Glutamatergic neuron (in vitro differentiated cells): ENCODE measurements around the gene RUFY1. TPM values are rescaled to one million over a fixed set of nuclear protein-coding genes. Genes with fewer than 3 reads are reported as not detected.

Experiments used
- DNase-seq: peaks from one replicate; pipeline ENCODE4 v3.0.0; 2022
- H3K27ac Mint-ChIP-seq: one replicate; pipeline ENCODE4 v1.8.0; 2020; ENCODE audit warnings: mild to moderate bottlenecking, mixed read lengths, inconsistent platforms; ENCODE audit not compliant: unreplicated experiment
- H3K27me3 Mint-ChIP-seq: one replicate; pipeline ENCODE4 v1.8.0; 2020; ENCODE audit warnings: mild to moderate bottlenecking, moderate library complexity, mixed read lengths, inconsistent platforms; ENCODE audit not compliant: unreplicated experiment
- H3K36me3 Mint-ChIP-seq: one replicate; pipeline ENCODE4 v1.8.0; 2020; ENCODE audit warnings: mild to moderate bottlenecking, mixed read lengths, inconsistent platforms; ENCODE audit not compliant: unreplicated experiment
- H3K4me1 Mint-ChIP-seq: one replicate; pipeline ENCODE4 v1.8.0; 2020; ENCODE audit warnings: mild to moderate bottlenecking, low read depth, mixed read lengths, inconsistent platforms; ENCODE audit not compliant: unreplicated experiment
- H3K4me3 Mint-ChIP-seq: one replicate; pipeline ENCODE4 v1.8.0; 2020; ENCODE audit warnings: mild to moderate bottlenecking, mixed read lengths, inconsistent platforms; ENCODE audit not compliant: unreplicated experiment
- H3K9me3 Mint-ChIP-seq: one replicate; pipeline ENCODE4 v1.8.0; 2020; ENCODE audit warnings: mild to moderate bottlenecking, moderate library complexity, mixed read lengths, inconsistent platforms; ENCODE audit not compliant: unreplicated experiment
- CTCF ChIP-seq: fragments of 200-600 bp; sonication (generic); IDR thresholded peaks from one replicate; pipeline ENCODE4 v1.5.0; 2021; ENCODE audit not compliant: partially characterized antibody, unreplicated experiment
- total RNA-seq: library from RNA; stranded (reverse); fragmentation: NEBNext Ultra II Directional; extraction: Animal tissue kit (Norgen Biotek cat#: 25700); gene quantifications from one replicate; pipeline ENCODE4 v1.2.1, GENCODE V29; 2021; ENCODE audit not compliant: unreplicated experiment

The RUFY1 gene
- total RNA-seq, 1 donor from 2014 or later, result 30.4 TPM

- no peak for DNase-seq
- Mint-ChIP-seq H3K4me3 (no peak overlapping the region), H3K36me3 (peaks cover 7% of the 10 kb centered on the region), H3K27me3 (peaks cover 16% of the 10 kb centered on the region), H3K27ac (no peak overlapping the region), H3K4me1 (peaks cover 32% of the 10 kb centered on the region), H3K9me3 (peaks cover 22% of the 10 kb centered on the region)
- no peak for TF ChIP-seq CTCF
Measured at GRCh38 chr5:179603308-179603707, 53.0 kb downstream of the RUFY1 start.

- DNase-seq, result peak; percentile 39
- no peak for TF ChIP-seq CTCF
- Mint-ChIP-seq H3K4me3 (peak overlapping the region; percentile 55), H3K4me1 (peaks cover 45% of the 10 kb centered on the region), H3K36me3 (no peaks in the 10 kb centered on the region), H3K9me3 (peaks cover 31% of the 10 kb centered on the region), H3K27ac (peak overlapping the region; percentile 94), H3K27me3 (peaks cover 19% of the 10 kb centered on the region)
Measured at GRCh38 chr5:179605026-179605833, 54.9 kb downstream of the RUFY1 start.

- Mint-ChIP-seq H3K27me3 (peaks cover 21% of the 10 kb centered on the region), H3K36me3 (no peaks in the 10 kb centered on the region), H3K4me1 (peaks cover 51% of the 10 kb centered on the region), H3K27ac (peak overlapping the region; percentile 94), H3K4me3 (peak overlapping the region; percentile 55), H3K9me3 (peaks cover 34% of the 10 kb centered on the region)
- peak; percentile 13 for TF ChIP-seq CTCF
- peak; percentile 75 for DNase-seq
Measured at GRCh38 chr5:179606071-179606909, 55.9 kb downstream of the RUFY1 start.

GRCh38 chr5:179606910-179607159 lies 56.5 kb downstream of the RUFY1 start:
- TF ChIP-seq CTCF, result no peak
- peaks cover 54% of the 10 kb centered on the region for H3K4me1 Mint-ChIP-seq
- peak overlapping the region; percentile 55 for H3K4me3 Mint-ChIP-seq
- peaks cover 22% of the 10 kb centered on the region for H3K27me3 Mint-ChIP-seq
- H3K27ac Mint-ChIP-seq, result peak overlapping the region; percentile 94
- peaks cover 37% of the 10 kb centered on the region for H3K9me3 Mint-ChIP-seq
- no peak for DNase-seq
- H3K36me3 Mint-ChIP-seq, result peaks cover 3% of the 10 kb centered on the region
